Osteoblast (primary cell): ENCODE data around the gene HSBP1L1. TPM values are rescaled to one million over a fixed set of nuclear protein-coding genes. Genes with fewer than 3 reads are reported as not detected.
"Not testable (repeated sequence)": the region's sequence is repeated elsewhere in the genome, so short reads cannot be mapped to it uniquely, and the experiment has no call there.

Experiments used
- DNase-seq: peaks from one replicate; pipeline ENCODE4 v3.0.0; 2011; ENCODE audit warnings: low spot score, mixed read lengths; ENCODE audit not compliant: insufficient read length; ENCODE audit errors: missing footprints
- H2AFZ ChIP-seq: 2 replicates; pipeline ENCODE4 v1.6.0; 2011; ENCODE audit warnings: mild to moderate bottlenecking, low read length
- H3K27ac ChIP-seq: 2 replicates; pipeline ENCODE4 v1.5.1; 2011; ENCODE audit warnings: mild to moderate bottlenecking, low read depth, low read length, moderate library complexity
- H3K27me3 ChIP-seq: 2 replicates; pipeline ENCODE4 v1.6.0; 2012; ENCODE audit warnings: mild to moderate bottlenecking, control low read depth, inconsistent platforms, low read length, moderate library complexity; ENCODE audit not compliant: insufficient read depth
- H3K36me3 ChIP-seq: 2 replicates; pipeline ENCODE4 v1.5.1; 2011; ENCODE audit warnings: mild to moderate bottlenecking, low read length, control low read depth, moderate library complexity; ENCODE audit not compliant: insufficient read depth
- H3K4me1 ChIP-seq: 2 replicates; pipeline ENCODE4 v1.5.1; 2011; ENCODE audit warnings: mild to moderate bottlenecking, low read length, control low read depth, moderate library complexity; ENCODE audit not compliant: insufficient read depth
- H3K4me2 ChIP-seq: 2 replicates; pipeline ENCODE4 v1.6.0; 2011; ENCODE audit warnings: mild to moderate bottlenecking, low read length; ENCODE audit not compliant: insufficient read depth
- H3K4me3 ChIP-seq: fragments of 200-600 bp; sonication (generic); 3 replicates; pipeline ENCODE4 v1.5.1; 2012; ENCODE audit warnings: mild to moderate bottlenecking, low read length, inconsistent platforms; ENCODE audit not compliant: insufficient read depth
- H3K79me2 ChIP-seq: 2 replicates; pipeline ENCODE4 v1.6.0; 2012; ENCODE audit warnings: mild to moderate bottlenecking, low read length, control low read depth, inconsistent platforms; ENCODE audit not compliant: insufficient read depth
- H3K9me3 ChIP-seq: 2 replicates; pipeline ENCODE4 v1.5.1; 2011; ENCODE audit warnings: low read depth, low read length, control low read depth
- H4K20me1 ChIP-seq: 2 replicates; pipeline ENCODE4 v1.6.0; 2012; ENCODE audit warnings: mild to moderate bottlenecking, low read length, control low read depth; ENCODE audit not compliant: insufficient read depth
- CTCF ChIP-seq: IDR thresholded peaks from 2 replicates; pipeline ENCODE4 v1.5.1; 2011; ENCODE audit warnings: mild to moderate bottlenecking, low read depth, low read length, moderate library complexity; ENCODE audit errors: extremely low read depth
- total RNA-seq: library from RNA; depleted of rRNA; stranded (reverse); fragments of >200 nt; gene quantifications from 2 replicates; pipeline ENCODE4 v1.2.3, GENCODE V29; 2012

The HSBP1L1 gene
- total RNA-seq, 1 donor, result 9.4 TPM

GRCh38 chr18:79955302-79956075, 9.0 kb upstream of the HSBP1L1 start:
- Histone ChIP-seq H3K27me3 (no peaks in the 10 kb centered on the region), H4K20me1 (peaks cover 1% of the 10 kb centered on the region), H3K36me3 (no peaks in the 10 kb centered on the region), H3K27ac (no peak overlapping the region), H3K4me2 (no peak overlapping the region), H2AFZ (no peak overlapping the region), H3K79me2 (peaks cover 7% of the 10 kb centered on the region), H3K4me3 (no peak overlapping the region), H3K9me3 (no peaks in the 10 kb centered on the region), H3K4me1 (peaks cover 11% of the 10 kb centered on the region)
- TF ChIP-seq CTCF, result no peak
- no peak for DNase-seq

GRCh38 chr18:79956276-79956675, 8.2 kb upstream of the HSBP1L1 start:
- Histone ChIP-seq H3K4me1 (peaks cover 12% of the 10 kb centered on the region), H3K27me3 (no peaks in the 10 kb centered on the region), H3K4me3 (no peak overlapping the region), H3K27ac (no peak overlapping the region), H2AFZ (no peak overlapping the region), H3K4me2 (no peak overlapping the region), H4K20me1 (no peaks in the 10 kb centered on the region), H3K79me2 (no peaks in the 10 kb centered on the region), H3K36me3 (no peaks in the 10 kb centered on the region), H3K9me3 (no peaks in the 10 kb centered on the region)
- no peak for TF ChIP-seq CTCF
- no peak for DNase-seq

- Histone ChIP-seq H3K27me3 (no peaks in the 10 kb centered on the region), H3K27ac (no peak overlapping the region), H3K36me3 (no peaks in the 10 kb centered on the region), H4K20me1 (no peaks in the 10 kb centered on the region), H3K4me2 (no peak overlapping the region), H3K4me3 (no peak overlapping the region), H3K4me1 (peaks cover 33% of the 10 kb centered on the region), H2AFZ (no peak overlapping the region), H3K9me3 (no peaks in the 10 kb centered on the region), H3K79me2 (no peaks in the 10 kb centered on the region)
- no peak for DNase-seq
- TF ChIP-seq CTCF, result no peak
Measured at GRCh38 chr18:79958981-79959380, 5.5 kb upstream of the HSBP1L1 start.

DNA sequence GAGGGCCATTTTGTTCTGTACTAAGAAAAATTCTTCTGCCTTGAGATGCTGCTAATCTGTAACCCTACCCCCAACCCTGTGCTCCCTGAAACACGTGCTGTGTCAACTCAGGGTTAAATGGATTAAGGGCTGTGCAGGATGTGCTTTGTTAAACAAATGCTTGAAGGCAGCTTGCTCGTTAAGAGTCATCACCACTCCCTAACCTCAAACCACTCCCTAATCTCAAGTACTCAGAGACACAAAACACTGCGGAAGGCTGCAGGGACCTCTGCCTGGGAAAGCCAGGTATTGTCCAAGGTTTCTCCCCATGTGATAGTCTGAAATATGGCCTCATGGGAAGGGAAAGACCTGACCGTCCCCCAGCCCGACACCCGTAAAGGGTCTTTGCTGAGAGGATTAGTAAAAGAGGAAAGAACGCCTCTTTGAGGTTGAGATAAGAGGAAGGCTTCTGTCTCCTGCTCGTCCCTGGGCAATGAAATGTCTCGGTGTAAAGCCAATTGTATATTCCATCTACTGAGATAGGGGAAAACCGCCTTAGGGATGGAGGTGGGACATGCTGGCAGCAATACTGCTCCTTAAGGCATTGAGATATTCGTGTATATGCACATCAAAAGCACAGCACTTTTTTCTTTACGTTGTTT, 4.2 kb upstream of the HSBP1L1 start:
- H3K79me2 ChIP-seq, H3K36me3 ChIP-seq, H3K9me3 ChIP-seq, DNase-seq, H3K27me3 ChIP-seq, H4K20me1 ChIP-seq, H3K27ac ChIP-seq: not testable (repeated sequence)
- Histone ChIP-seq H3K4me2 (peak overlapping the region; percentile 47), H3K4me1 (peaks cover 39% of the 10 kb centered on the region), H3K4me3 (peak overlapping the region; percentile 8), H2AFZ (peak overlapping the region; percentile 64)
